Measurements from ENCODE around the gene ATP2C2.

DNA sequence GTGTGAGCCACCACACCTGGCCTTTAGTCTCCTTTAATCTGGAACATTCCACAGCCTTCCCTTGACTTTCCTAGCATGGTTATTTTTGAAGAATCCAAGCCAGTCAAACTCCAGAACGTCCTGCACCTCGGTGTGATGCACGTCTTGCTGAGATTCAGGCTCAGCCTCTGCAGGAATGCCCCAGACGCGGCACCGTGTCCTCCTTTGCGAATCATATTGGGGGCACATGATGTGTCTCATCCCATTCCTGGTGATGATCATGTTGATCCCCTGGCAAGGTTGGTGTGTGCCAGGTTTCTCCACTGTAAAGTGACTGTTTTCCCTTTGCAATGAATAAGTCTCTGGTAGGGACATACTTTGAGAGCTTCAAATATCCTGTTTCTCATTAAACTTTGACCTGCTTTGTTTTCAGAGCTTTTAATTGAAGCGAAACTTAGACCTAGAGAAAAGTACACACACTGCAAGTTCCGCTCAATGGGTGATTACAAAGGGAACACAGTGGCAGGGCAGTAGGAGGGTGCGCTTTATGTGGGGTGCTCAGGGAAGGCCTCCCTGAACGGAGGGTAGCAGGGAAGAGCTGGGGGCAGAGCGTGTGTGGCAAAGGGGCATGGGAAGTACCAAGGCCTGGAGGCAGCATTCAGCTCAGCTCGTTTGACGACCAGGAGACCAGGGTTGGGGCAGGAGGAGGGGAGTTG, 9.6 kb upstream of the ATP2C2 start:
- TF ChIP-seq, protein P1, sequence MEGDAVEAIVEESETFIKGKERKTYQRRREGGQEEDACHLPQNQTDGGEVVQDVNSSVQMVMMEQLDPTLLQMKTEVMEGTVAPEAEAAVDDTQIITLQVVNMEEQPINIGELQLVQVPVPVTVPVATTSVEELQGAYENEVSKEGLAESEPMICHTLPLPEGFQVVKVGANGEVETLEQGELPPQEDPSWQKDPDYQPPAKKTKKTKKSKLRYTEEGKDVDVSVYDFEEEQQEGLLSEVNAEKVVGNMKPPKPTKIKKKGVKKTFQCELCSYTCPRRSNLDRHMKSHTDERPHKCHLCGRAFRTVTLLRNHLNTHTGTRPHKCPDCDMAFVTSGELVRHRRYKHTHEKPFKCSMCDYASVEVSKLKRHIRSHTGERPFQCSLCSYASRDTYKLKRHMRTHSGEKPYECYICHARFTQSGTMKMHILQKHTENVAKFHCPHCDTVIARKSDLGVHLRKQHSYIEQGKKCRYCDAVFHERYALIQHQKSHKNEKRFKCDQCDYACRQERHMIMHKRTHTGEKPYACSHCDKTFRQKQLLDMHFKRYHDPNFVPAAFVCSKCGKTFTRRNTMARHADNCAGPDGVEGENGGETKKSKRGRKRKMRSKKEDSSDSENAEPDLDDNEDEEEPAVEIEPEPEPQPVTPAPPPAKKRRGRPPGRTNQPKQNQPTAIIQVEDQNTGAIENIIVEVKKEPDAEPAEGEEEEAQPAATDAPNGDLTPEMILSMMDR (IDR thresholded peaks at IDR 0.05) = no peak
- TF ChIP-seq POLR2A (IDR thresholded peaks at IDR 0.05) = no peak

Measured in esophagus squamous epithelium (tissue), 4 donors.